Stimulated activated CD8-positive, alpha-beta memory T cell treated with anti-CD3 and anti-CD28 coated beads, Interleukin-15, amount 100 ng/mL, for 24 hours (primary cell): ENCODE measurements around the gene S100A7A.
"Not testable (repeated sequence)": the region's sequence is repeated elsewhere in the genome, so short reads cannot be mapped to it uniquely, and the experiment has no call there.

Experiments used
- DNase-seq: peaks from one replicate; pipeline ENCODE4 v3.0.0-alpha.2; 2020; ENCODE audit warnings: low read depth

S100A7A gene

GRCh38 chr1:153462741-153463140, 46.4 kb downstream of the S100A7A start:
- DNase-seq: not testable (repeated sequence)

GRCh38 chr1:153465811-153466636, 49.7 kb downstream of the S100A7A start:
- DNase-seq: peak; percentile 39

- DNase-seq: no peak
Measured at GRCh38 chr1:153466908-153467307, 50.6 kb downstream of the S100A7A start.

GRCh38 chr1:153470707-153471106, 54.4 kb downstream of the S100A7A start:
- no peak for DNase-seq
